GM23248 (cell line): ENCODE data around the gene ADNP2.

Experiments used
- EZH2 ChIP-seq: fragments of 200-600 bp; sonication (generic); IDR thresholded peaks from 2 replicates; pipeline ENCODE4 v1.6.1; 2018; ENCODE audit warnings: antibody characterized with exemption, mild to moderate bottlenecking; ENCODE audit not compliant: insufficient read depth, poor library complexity, severe bottlenecking
- EZH2phosphoT487 ChIP-seq: fragments of 200-600 bp; sonication (generic); IDR thresholded peaks from 2 replicates; pipeline ENCODE4 v1.6.1; 2018; ENCODE audit warnings: antibody characterized with exemption, moderate library complexity, mild to moderate bottlenecking, low read depth; ENCODE audit not compliant: insufficient read depth

DNA sequence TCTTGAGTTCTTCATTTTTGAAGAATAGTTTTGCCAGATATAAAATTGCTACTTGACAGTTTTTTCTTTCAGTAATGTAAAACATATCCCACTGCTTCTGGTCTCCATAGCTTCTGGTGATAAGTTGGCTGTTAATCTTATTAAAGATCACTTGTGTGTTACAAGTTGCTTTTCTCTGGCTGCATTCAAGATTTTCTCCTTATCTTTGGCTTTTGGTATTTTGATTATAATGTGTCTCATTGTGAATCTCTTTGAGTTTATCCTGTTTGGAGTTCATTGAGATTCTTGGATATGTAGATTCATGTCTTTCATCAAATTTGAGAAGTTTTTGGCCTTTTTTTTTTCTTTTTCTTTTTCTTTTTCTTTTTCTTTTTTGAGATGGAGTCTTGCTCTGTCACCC lies 20.2 kb upstream of the ADNP2 start:
- no peak for TF ChIP-seq EZH2
- TF ChIP-seq EZH2phosphoT487: no peak
